ENCODE data around the gene TTC39B.

The TTC39B gene

GRCh38 chr9:15282567-15283285, 24.3 kb downstream of the TTC39B start:
- H3K4me3 ChIP-seq (ENCODE audit: low read depth, low read length) = no peak overlapping the region
- in situ Hi-C loops (cut with HindIII; ENCODE audit: low sequenced_read_pairs) = no loop called here
- no peak for DNase-seq (ENCODE audit: low read depth)
- no peak for TF ChIP-seq CTCF (IDR thresholded peaks at IDR 0.05; ENCODE audit: low read depth, low read length, missing control alignments)

- H3K4me3 ChIP-seq (ENCODE audit: low read depth, low read length) = no peak overlapping the region
- DNase-seq (ENCODE audit: low read depth) = no peak
- TF ChIP-seq CTCF (IDR thresholded peaks at IDR 0.05; ENCODE audit: low read depth, low read length, missing control alignments) = no peak
- in situ Hi-C loops (cut with HindIII; ENCODE audit: low sequenced_read_pairs) = no loop called here
These were observed 26.4 kb downstream of the TTC39B start for GRCh38 chr9:15280647-15281046.

GRCh38 chr9:15278839-15279238, 28.2 kb downstream of the TTC39B start:
- no peak for DNase-seq (ENCODE audit: low read depth)
- no peak overlapping the region for H3K4me3 ChIP-seq (ENCODE audit: low read depth, low read length)
- in situ Hi-C loops (cut with HindIII; ENCODE audit: low sequenced_read_pairs) = no loop called here
- no peak for TF ChIP-seq CTCF (IDR thresholded peaks at IDR 0.05; ENCODE audit: low read depth, low read length, missing control alignments)

- no peak for TF ChIP-seq CTCF (IDR thresholded peaks at IDR 0.05; ENCODE audit: low read depth, low read length, missing control alignments)
- DNase-seq (ENCODE audit: low read depth) = no peak
- in situ Hi-C loops (cut with HindIII; ENCODE audit: low sequenced_read_pairs) = no loop called here
These were observed 28.8 kb downstream of the TTC39B start for GRCh38 chr9:15278091-15278687.

GRCh38 chr9:15277400-15278090, 29.5 kb downstream of the TTC39B start:
- H3K4me3 ChIP-seq (ENCODE audit: low read depth, low read length) = no peak overlapping the region
- in situ Hi-C loops (cut with HindIII; ENCODE audit: low sequenced_read_pairs) = no loop called here
- DNase-seq (ENCODE audit: low read depth) = peak; percentile 32
- TF ChIP-seq CTCF (IDR thresholded peaks at IDR 0.05; ENCODE audit: low read depth, low read length, missing control alignments) = no peak

More at GRCh38 chr9:15278091-15278687, 28.8 kb downstream of the TTC39B start:
- no peak overlapping the region for H3K4me3 ChIP-seq (ENCODE audit: low read depth, low read length)

GRCh38 chr9:15276328-15276938, 30.6 kb downstream of the TTC39B start:
- in situ Hi-C loops (cut with HindIII; ENCODE audit: low sequenced_read_pairs) = no loop called here
- no peak for DNase-seq (ENCODE audit: low read depth)
- no peak for TF ChIP-seq CTCF (IDR thresholded peaks at IDR 0.05; ENCODE audit: low read depth, low read length, missing control alignments)
- H3K4me3 ChIP-seq (ENCODE audit: low read depth, low read length) = no peak overlapping the region
